Stomach (tissue), 4 donors: ENCODE results near the gene RBMS3.

Source experiments
- CTCF ChIP-seq, 7 experiments: fragments of 450-650 bp in 4 of 7; fragments of 200-600 bp in 3 of 7; sonication (generic) in 3 of 7; IDR thresholded peaks; one replicate each; pipeline ENCODE4 v1.5.1; 2016 to 2019; ENCODE audit warnings: antibody characterized with exemption in 7 of 7, control low read depth in 2 of 7, mild to moderate bottlenecking in 1 of 7
- POLR2A ChIP-seq, 4 donors: fragments of 450-650 bp; IDR thresholded peaks; one replicate each; pipeline ENCODE4 v1.6.1; 2016; ENCODE audit warnings: antibody characterized with exemption in 4 of 4, control low read depth in 2 of 4, mild to moderate bottlenecking in 1 of 4, moderate library complexity in 1 of 4

- TF ChIP-seq CTCF (IDR thresholded peaks at IDR 0.05), result no peak
- no peak for TF ChIP-seq POLR2A (IDR thresholded peaks at IDR 0.05)
These were observed 39.0 kb upstream of the RBMS3 start for GRCh38 chr3:29241855-29242254.
